ENCODE measurements around the gene ROR1. TPM values are rescaled to one million over a fixed set of nuclear protein-coding genes. Genes with fewer than 3 reads are reported as not detected.
A peak's percentile ranks its signal among the peaks of the same experiment; 100 is the strongest.

ROR1 gene
- polyA plus RNA-seq, 1 of the 3 experiments (the other 2 are of a cell fraction) = 4.0 TPM

- no peak for TF ChIP-seq CTCF (IDR thresholded peaks at IDR 0.05)
Measured at GRCh38 chr1:64080941-64081562, 307.2 kb downstream of the ROR1 start (continued).

- Histone ChIP-seq H4K20me1 (ENCODE audit: insufficient read depth) (no peaks in the 10 kb centered on the region), H3K4me3 (ENCODE audit: low read depth in 2 of 2, low read length in 1 of 2) (no peak overlapping the region), H3K9ac (no peak overlapping the region), H3K9me2 (no peaks in the 10 kb centered on the region), H3K36me3 (replicated peaks in 1 of 2; ENCODE audit: control insufficient read depth in 1 of 2, insufficient read depth in 2 of 2, low read length in 1 of 2) (no peaks in the 10 kb centered on the region), H2AFZ (ENCODE audit: low read depth) (no peak overlapping the region), H3K4me1 (ENCODE audit: control insufficient read depth in 1 of 2, insufficient read depth in 2 of 2, low read depth in 1 of 2, low read length in 1 of 2) (peaks cover 4 to 6% of the 10 kb centered on the region in 2 experiments; a peak in 3 of 4 replicates), H3K4me2 (no peak overlapping the region), H3F3A (replicated peaks; ENCODE audit: insufficient read depth) (no peaks in the 10 kb centered on the region), H3K9me3 (no peaks in the 10 kb centered on the region), H3K79me2 (ENCODE audit: insufficient read depth) (no peaks in the 10 kb centered on the region), H3K27ac (ENCODE audit: low read depth in 2 of 2, low read length in 1 of 2) (no peak overlapping the region), H3K27me3 (ENCODE audit: insufficient read depth) (no peaks in the 10 kb centered on the region)
- WGBS (ENCODE audit: low lambda C conversion rate) = 52% methylated on average over 3 of the region's 3 CpGs
- CTCF ChIA-PET = interaction anchor here (1.8 kb wide), 1 partner anchor 55 kb away, joined by 7 read pairs; no protein-coding TSS in a partner anchor
- no peak for DNase-seq
- POLR2A ChIA-PET = no interaction called here
- TF ChIP-seq FOSL2 (IDR thresholded peaks at IDR 0.05; ENCODE audit: borderline replicate concordance, low read depth) (peak; percentile 61; the same call in 1 of the 2 replicates), TCF12 (IDR thresholded peaks at IDR 0.05) (peak; percentile 37; the same call in 1 of the 2 replicates), RAD21 (IDR thresholded peaks at IDR 0.05; ENCODE audit: low read length) (no peak), POLR2AphosphoS5 (IDR thresholded peaks at IDR 0.05; ENCODE audit: low read depth, low read length) (no peak)
Measured at GRCh38 chr1:64082459-64082858, 308.6 kb downstream of the ROR1 start.

- Histone ChIP-seq H3K79me2 (ENCODE audit: insufficient read depth) (no peaks in the 10 kb centered on the region), H2AFZ (ENCODE audit: low read depth) (no peak overlapping the region), H3F3A (replicated peaks; ENCODE audit: insufficient read depth) (no peaks in the 10 kb centered on the region), H3K27ac (ENCODE audit: low read depth in 2 of 2, low read length in 1 of 2) (no peak overlapping the region; a peak in 1 of 4 replicates), H3K9me3 (no peaks in the 10 kb centered on the region), H3K4me3 (ENCODE audit: low read depth in 2 of 2, low read length in 1 of 2) (no peak overlapping the region), H3K9me2 (no peaks in the 10 kb centered on the region), H3K4me1 (ENCODE audit: control insufficient read depth in 1 of 2, insufficient read depth in 2 of 2, low read depth in 1 of 2, low read length in 1 of 2) (peaks cover 4 to 8% of the 10 kb centered on the region in 2 experiments; a peak in 3 of 4 replicates), H3K36me3 (replicated peaks in 1 of 2; ENCODE audit: control insufficient read depth in 1 of 2, insufficient read depth in 2 of 2, low read length in 1 of 2) (no peaks in the 10 kb centered on the region), H3K27me3 (ENCODE audit: insufficient read depth) (no peaks in the 10 kb centered on the region), H3K9ac (no peak overlapping the region), H4K20me1 (ENCODE audit: insufficient read depth) (no peaks in the 10 kb centered on the region), H3K4me2 (no peak overlapping the region)
- no peak for DNase-seq
- POLR2A ChIA-PET = no interaction called here
- TF ChIP-seq RAD21 (IDR thresholded peaks at IDR 0.05; ENCODE audit: low read length) = no peak
- TF ChIP-seq GABPA (IDR thresholded peaks at IDR 0.05; ENCODE audit: low read depth) = no peak
- no peak for TF ChIP-seq GATA2 (CRISPR knock-in tag; IDR thresholded peaks at IDR 0.05)
- TF ChIP-seq PBX3 (IDR thresholded peaks at IDR 0.05) = no peak
- TF ChIP-seq IRF3 (IDR thresholded peaks at IDR 0.05; ENCODE audit: low read depth, low read length) = no peak
- TF ChIP-seq RXRA (IDR thresholded peaks at IDR 0.05; ENCODE audit: borderline replicate concordance, low read depth) = no peak
- TF ChIP-seq RCOR1 (IDR thresholded peaks at IDR 0.05; ENCODE audit: low read length) = no peak
- no peak for TF ChIP-seq SMC3 (IDR thresholded peaks at IDR 0.05; ENCODE audit: low read depth, low read length)
- no peak for TF ChIP-seq TCF12 (IDR thresholded peaks at IDR 0.05)
- CTCF ChIA-PET = interaction anchor here (1.0 to 1.8 kb wide), 2 partner anchors 44 to 53 kb away, joined by 3 to 7 read pairs; no protein-coding TSS in a partner anchor
- WGBS (ENCODE audit: low lambda C conversion rate) = 96% methylated on average over 2 of the region's 2 CpGs
Measured at GRCh38 chr1:64084451-64084850, 310.6 kb downstream of the ROR1 start.
